Thymus (tissue), 11 donors: ENCODE results near the gene LAMA5. TPM values are rescaled to one million over a fixed set of nuclear protein-coding genes. Genes with fewer than 3 reads are reported as not detected.

Experiments
- DNase-seq, 9 donors: peaks; one replicate each; pipeline ENCODE4 v3.0.0-alpha.2; 2013; ENCODE audit warnings: low spot score in 9 of 9, low read depth in 6 of 9, missing footprints in 1 of 9
- H3K27ac ChIP-seq, 2 donors: one replicate each; pipeline ENCODE4 v1.5.1; 2013; ENCODE audit warnings: control low read depth in 1 of 2, low read depth in 1 of 2, low read length in 1 of 2, mild to moderate bottlenecking in 1 of 2, moderate library complexity in 1 of 2
- H3K27me3 ChIP-seq, 2 donors: one replicate each; pipeline ENCODE4 v1.5.1; 2013; ENCODE audit warnings: low read length in 1 of 2; ENCODE audit not compliant: control insufficient read depth in 2 of 2, insufficient read depth in 1 of 2
- H3K36me3 ChIP-seq, 2 donors: one replicate each; pipeline ENCODE4 v1.5.1; 2013; ENCODE audit warnings: low read length in 1 of 2, mild to moderate bottlenecking in 1 of 2, moderate library complexity in 1 of 2; ENCODE audit not compliant: control insufficient read depth in 2 of 2, insufficient read depth in 2 of 2
- H3K4me1 ChIP-seq, 2 donors: one replicate each; pipeline ENCODE4 v1.5.1; 2013; ENCODE audit warnings: low read length in 2 of 2; ENCODE audit not compliant: control insufficient read depth in 2 of 2, insufficient read depth in 2 of 2
- H3K4me3 ChIP-seq, 2 donors: one replicate each; pipeline ENCODE4 v1.5.1; 2013; ENCODE audit warnings: low read length in 2 of 2, control low read depth in 1 of 2, mild to moderate bottlenecking in 1 of 2
- H3K9me3 ChIP-seq, 2 donors: one replicate each; pipeline ENCODE4 v1.5.1; 2013; ENCODE audit warnings: low read length in 1 of 2, mild to moderate bottlenecking in 1 of 2; ENCODE audit not compliant: control insufficient read depth in 2 of 2, insufficient read depth in 1 of 2
- WGBS: extraction: QIAGEN DNeasy Blood & Tissue Kit; methylation state at CpG from one replicate; pipeline ENCODE4 v1.1.7; 2013; 5-methylcytosine and 5-hydroxymethylcytosine counted together
- polyA plus RNA-seq: library from polyadenylated mRNA; stranded (reverse); fragments of 200-250 nt; gene quantifications from one replicate; pipeline ENCODE4 v1.2.3, GENCODE V29; 2013
- total RNA-seq: library from RNA; stranded (reverse); fragments of 120-200 nt; gene quantifications from one replicate; pipeline ENCODE4 v1.2.4, GENCODE V29; 2013
- donor health status: healthy.

Gene LAMA5
- total and polyA plus RNA-seq, 2 donors: 12.8 to 155 TPM

DNA sequence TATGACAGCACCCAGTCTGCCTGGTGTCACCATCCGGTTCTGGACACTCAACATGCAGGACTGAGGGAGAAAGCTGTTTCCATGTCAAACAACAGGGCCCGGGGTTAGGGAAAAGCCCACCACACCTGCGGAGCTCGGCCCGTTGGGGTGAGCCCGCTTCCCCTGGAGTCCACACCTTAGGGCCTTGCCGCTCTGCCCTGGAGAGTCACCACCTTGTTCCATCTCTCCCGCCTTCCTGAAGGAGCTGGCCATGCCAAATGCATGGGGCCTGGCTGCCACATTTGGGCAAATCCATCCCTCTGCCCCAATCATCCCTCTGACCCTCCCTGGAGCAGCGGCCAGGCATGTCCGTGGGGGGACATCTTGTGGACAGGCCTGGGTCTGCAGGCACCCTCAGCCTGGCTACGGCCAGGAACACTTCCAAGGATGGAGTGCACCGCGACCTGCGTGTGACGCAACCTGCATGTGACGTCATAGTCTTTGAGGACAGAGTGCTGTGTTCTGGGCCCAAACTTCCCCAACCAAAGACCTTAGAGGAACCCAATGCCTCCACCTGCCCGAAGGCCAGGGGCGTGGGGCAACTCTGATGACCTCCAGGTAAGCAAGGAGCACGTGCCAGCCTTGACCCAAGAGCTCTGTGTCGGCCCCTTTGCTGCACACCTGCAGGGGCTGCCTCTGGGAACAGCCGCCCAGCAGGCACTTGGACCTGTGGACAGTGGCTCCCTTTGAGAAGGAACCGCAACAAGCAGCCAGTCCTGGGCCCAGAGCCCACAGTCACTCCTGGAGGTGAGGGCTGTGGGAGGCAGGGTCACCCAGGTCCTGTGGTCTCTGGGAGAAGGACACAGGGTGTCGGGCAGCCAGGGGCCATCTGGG lies 38.2 kb upstream of the LAMA5 start:
- H3K36me3 ChIP-seq: peaks cover 2 to 12% of the 10 kb centered on the region in 2 donors
- H3K4me1 ChIP-seq: peaks cover 12 to 24% of the 10 kb centered on the region in 2 donors
- peaks cover 0 to 24% of the 10 kb centered on the region in 2 donors for H3K27me3 ChIP-seq
- no peak overlapping the region for H3K27ac ChIP-seq
- WGBS: 95% methylated on average over 23 of the region's 23 CpGs
- DNase-seq: no peak
- peaks cover 0 to 2% of the 10 kb centered on the region in 2 donors for H3K9me3 ChIP-seq
- no peak overlapping the region for H3K4me3 ChIP-seq

DNA sequence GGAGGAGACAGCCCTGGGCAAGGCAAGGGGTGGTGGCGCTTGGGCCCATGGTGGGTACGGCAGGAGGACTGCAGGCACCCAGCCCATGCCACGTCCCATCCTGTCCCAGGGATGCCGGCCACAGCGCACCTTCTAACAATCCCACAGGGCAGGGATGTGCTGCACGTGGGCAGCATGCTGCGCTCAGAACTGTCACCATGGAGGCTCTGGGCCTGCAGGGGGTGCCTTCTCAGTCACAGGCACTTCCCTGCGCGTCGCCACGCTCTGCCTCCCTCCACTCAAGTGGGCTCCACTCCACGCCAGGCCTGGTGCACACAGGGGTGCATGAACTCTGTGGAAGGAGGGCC lies 37.6 kb upstream of the LAMA5 start:
- H3K36me3 ChIP-seq: peaks cover 2 to 12% of the 10 kb centered on the region in 2 donors
- WGBS: 93% methylated on average over 12 of the region's 12 CpGs
- H3K9me3 ChIP-seq: peaks cover 0 to 2% of the 10 kb centered on the region in 2 donors
- H3K4me3 ChIP-seq: no peak overlapping the region
- no peak overlapping the region for H3K27ac ChIP-seq
- no peak for DNase-seq
- H3K4me1 ChIP-seq: peaks cover 12 to 19% of the 10 kb centered on the region in 2 donors
- H3K27me3 ChIP-seq: peaks cover 0 to 18% of the 10 kb centered on the region in 2 donors

DNA sequence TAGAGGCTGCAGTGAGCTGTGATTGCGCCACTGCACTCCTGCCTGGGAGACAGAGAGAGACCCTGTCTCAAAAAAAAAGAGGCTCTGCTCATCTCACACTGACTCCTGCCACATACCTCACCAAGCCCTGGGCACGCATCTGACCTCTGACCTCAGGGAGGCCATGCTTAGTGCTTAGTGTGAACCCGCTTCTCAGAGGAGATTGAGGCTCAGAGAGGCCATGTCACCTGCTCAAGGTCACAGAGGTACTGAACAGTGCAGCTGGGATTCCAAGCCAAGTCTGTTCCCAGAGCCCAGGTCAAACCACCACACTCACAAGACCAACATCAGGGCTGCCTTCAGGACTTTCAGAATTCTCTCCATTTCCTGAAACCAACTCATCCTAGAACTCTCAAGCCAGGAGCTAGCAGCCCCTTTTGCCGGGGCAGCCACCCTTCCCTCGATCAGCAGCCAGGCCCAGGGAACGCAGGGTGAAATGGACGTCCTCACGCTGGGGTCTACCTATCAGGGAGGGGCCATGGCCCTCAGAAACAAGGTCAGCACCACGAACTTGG lies 37.1 kb upstream of the LAMA5 start:
- 96% methylated on average over 9 of the region's 9 CpGs for WGBS
- Histone ChIP-seq H3K27me3 (peaks cover 0 to 13% of the 10 kb centered on the region in 2 donors), H3K27ac (no peak overlapping the region)

DNA sequence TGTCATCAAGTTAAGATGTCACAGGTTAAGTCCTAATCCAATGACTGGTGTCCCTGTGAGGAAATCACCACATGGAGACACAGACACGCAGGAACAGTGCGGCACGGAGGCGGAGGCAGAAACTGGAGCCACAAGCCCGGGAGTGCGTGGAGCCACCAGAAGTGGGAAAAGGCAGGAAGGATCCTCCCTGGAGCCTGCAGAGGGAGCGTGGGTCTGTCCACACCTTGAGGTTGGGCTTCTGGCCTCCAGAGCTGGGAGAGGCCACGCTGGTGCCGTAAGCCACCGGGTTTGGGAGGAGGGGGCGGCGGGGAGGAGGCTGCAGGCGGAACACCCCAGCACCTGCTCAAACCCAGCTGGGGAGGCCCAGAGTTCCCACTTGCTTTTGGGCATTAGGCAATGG lies 36.2 kb upstream of the LAMA5 start:
- H3K36me3 ChIP-seq: peaks cover 2 to 12% of the 10 kb centered on the region in 2 donors
- peaks cover 0 to 5% of the 10 kb centered on the region in 2 donors for H3K27me3 ChIP-seq
- H3K4me3 ChIP-seq: no peak overlapping the region
- H3K9me3 ChIP-seq: peaks cover 0 to 2% of the 10 kb centered on the region in 2 donors
- no peak overlapping the region for H3K27ac ChIP-seq
- WGBS: 95% methylated on average over 13 of the region's 13 CpGs
- H3K4me1 ChIP-seq: peaks cover 12 to 16% of the 10 kb centered on the region in 2 donors
- no peak for DNase-seq

More for the DNA sequence above, 37.1 kb upstream of the LAMA5 start:
- no peak overlapping the region for H3K4me3 ChIP-seq
- peaks cover 12 to 16% of the 10 kb centered on the region in 2 donors for H3K4me1 ChIP-seq
- H3K36me3 ChIP-seq: peaks cover 2 to 12% of the 10 kb centered on the region in 2 donors
- DNase-seq: no peak
- H3K9me3 ChIP-seq: peaks cover 0 to 2% of the 10 kb centered on the region in 2 donors

DNA sequence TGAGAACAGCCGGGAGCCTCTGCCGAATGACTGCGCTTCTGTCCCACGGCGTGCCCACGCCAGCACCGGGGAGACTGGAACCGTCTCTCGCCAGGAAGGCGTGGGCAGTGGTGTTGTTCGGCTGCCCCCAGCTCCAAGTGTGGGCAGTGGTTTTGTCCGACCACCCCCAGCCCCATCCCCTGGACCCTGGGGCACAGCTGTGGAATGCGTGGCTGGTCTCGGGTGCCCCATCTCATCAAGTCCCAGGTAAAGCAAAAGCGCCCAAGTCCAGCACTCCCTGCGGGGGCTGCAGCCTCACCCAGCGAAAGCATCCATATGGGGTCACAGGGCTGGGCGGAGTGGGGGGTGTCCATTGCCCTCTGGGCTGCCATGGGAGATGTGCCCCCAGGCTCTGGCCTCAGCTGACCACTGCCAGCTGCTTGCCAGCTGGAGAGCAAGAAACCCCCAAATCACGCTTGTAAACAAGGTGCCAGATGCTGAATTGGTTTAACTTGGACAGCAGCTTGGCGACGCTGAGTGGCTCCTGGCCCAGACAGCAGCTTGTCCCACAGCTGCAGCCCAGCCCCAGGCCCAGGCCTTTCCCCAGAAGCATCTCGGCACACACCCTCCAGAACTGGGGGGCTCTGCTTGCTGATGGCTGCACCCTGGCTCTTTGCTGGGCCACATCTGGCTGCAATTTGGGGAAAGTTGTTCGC lies 35.5 kb upstream of the LAMA5 start:
- Histone ChIP-seq H3K27ac (no peak overlapping the region), H3K4me3 (no peak overlapping the region), H3K9me3 (peaks cover 0 to 2% of the 10 kb centered on the region in 2 donors), H3K27me3 (no peaks in the 10 kb centered on the region), H3K4me1 (peaks cover 11 to 13% of the 10 kb centered on the region in 2 donors), H3K36me3 (peaks cover 2 to 12% of the 10 kb centered on the region in 2 donors)
- DNase-seq: no peak
- WGBS: 98% methylated on average over 23 of the region's 23 CpGs

DNA sequence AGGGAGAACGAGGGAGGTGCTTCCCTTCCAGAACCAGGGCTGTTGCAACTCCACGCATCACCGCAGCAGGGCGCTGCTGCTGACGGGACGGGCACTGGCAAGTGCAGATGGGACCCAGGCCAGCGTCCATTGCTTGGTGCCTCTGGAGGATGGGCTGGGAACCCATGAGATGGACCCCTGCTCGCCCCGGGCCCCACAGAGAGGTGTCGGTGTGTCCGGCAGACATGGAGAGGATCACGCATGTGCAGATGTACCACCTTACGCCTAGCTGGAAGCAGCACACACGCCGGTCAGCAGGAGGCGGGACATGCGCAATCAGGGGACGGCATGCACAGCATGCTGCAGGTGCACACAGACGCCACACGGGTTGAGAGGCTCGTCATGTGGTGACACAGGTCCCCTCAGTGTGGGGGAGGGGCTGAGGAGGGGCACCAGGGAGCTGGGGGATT lies 34.2 kb upstream of the LAMA5 start:
- WGBS: 93% methylated on average over 21 of the region's 21 CpGs
- H3K27me3 ChIP-seq: no peaks in the 10 kb centered on the region
- H3K36me3 ChIP-seq: peaks cover 2 to 14% of the 10 kb centered on the region in 2 donors
- peaks cover 4 to 7% of the 10 kb centered on the region in 2 donors for H3K4me1 ChIP-seq
- H3K27ac ChIP-seq: no peak overlapping the region
- no peak overlapping the region for H3K4me3 ChIP-seq
- H3K9me3 ChIP-seq: peaks cover 0 to 2% of the 10 kb centered on the region in 2 donors
- DNase-seq: no peak

DNA sequence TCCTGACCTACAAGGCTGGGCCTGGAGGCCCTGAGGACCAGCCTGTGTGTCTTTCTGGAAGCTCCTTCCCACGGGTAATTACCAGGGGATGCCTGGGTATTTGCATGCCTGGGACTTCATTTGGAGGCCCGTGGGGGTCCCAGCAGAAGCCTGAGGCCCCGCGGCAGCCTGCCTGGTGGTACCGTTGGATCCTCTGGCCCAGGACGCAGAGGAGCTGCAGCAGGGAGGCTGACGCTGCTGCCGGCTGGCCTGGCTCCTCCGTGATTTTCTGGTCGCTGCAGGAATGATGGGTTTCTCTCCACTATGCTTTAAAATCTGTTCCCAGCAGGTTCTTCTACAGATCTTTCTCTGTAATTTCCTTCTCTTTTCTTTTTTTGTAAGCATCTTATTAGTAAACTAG lies 33.4 kb upstream of the LAMA5 start:
- H3K27ac ChIP-seq: no peak overlapping the region
- H3K4me3 ChIP-seq: no peak overlapping the region
- 93% methylated on average over 10 of the region's 10 CpGs for WGBS
- no peaks in the 10 kb centered on the region for H3K9me3 ChIP-seq
- H3K36me3 ChIP-seq: peaks cover 2 to 14% of the 10 kb centered on the region in 2 donors
- H3K27me3 ChIP-seq: no peaks in the 10 kb centered on the region
- DNase-seq: no peak
- peaks cover 0 to under 1% of the 10 kb centered on the region in 2 donors for H3K4me1 ChIP-seq

DNA sequence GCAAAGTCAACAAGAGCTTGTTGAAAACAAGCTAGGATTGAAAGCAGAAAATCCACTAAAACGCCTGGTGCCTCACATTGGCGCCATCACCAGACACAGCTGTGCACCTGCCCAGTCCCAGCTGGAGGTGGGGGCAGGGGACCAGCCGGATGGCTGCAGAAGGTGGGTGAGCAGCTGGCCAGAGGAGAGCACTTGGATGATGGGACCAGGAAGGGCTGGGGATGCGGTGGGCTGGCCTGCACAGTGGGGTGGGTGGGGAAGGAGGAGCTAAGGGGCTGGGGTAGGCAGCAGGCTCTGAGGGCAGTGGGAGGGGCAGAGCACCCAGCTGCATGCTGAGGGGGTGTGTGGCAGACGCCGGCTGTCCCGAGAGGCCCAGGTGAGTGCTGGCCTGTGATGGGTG lies 32.9 kb upstream of the LAMA5 start:
- WGBS: 96% methylated on average over 7 of the region's 7 CpGs
- Histone ChIP-seq H3K4me3 (no peak overlapping the region), H3K27ac (no peak overlapping the region), H3K36me3 (peaks cover 2 to 14% of the 10 kb centered on the region in 2 donors), H3K27me3 (no peaks in the 10 kb centered on the region), H3K4me1 (no peaks in the 10 kb centered on the region), H3K9me3 (no peaks in the 10 kb centered on the region)
- DNase-seq: no peak
